UCSD-AML1 (cell line): ENCODE results near the gene GZF1.
"Not testable (repeated sequence)": the region's sequence is repeated elsewhere in the genome, so short reads cannot be mapped to it uniquely, and the experiment has no call there.

ENCODE experiments used
- DNase-seq: peaks from one replicate; lab custom pipeline; 2025; ENCODE audit not compliant: unreplicated experiment; lab: John Stamatoyannopoulos, UW

The GZF1 gene

DNA sequence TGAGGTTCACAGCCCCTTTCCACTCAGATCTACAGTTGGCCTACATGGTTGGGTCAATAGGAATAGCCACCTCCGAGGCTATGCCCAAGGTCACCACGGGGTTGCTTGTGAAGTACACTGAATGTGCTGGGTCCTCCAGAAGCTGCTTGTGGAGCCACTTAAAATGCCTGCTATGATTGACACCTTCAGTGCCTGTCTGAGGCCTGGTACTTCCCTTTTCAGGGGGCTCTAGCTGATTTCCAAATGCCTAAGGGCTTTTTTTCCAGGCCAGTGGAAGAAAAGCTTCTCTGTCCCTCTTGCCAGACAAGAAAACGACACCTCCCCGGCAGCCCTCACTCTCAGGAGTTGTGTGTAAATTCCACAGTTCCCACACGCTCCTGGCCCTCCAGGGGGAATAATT, 17.6 kb upstream of the GZF1 start:
- no peak for DNase-seq

DNA sequence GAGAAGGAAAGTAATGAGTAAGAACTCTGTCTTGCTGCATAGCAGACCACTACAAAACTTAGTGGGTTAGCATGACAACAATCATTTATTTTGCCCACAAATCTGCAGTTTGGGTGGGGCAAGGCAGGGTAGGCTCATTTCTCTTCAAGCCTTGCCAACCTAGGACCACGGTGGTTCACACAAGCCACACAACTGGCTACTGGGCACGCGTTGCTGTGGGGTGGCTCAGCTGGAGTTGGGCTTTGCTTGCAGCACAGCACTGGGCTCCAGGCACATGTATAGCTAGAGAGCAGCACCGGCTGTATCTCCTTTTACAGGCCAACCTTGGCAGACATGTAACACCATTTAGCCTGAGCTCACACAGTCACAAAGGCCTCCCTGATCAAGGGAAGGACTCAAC, 16.0 kb upstream of the GZF1 start:
- DNase-seq, result no peak

DNA sequence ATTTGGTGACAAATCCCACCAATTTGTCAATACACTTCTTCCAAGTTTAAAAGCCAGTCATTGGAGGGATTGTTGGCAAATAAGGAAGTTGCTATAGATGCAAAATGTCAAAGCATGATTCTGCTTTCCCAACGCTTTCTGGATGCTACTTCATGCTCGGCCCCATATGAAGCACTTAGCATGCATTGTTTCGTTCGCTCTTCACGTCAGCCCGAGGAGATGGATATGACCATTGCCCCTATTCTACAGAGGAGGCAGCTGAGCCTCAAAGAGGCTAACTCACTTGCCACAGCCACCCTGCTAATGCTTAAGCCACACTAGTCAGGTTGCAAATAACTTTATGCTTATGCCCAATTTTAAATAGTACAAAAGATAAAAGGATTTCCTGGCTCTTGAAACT, 14.2 kb upstream of the GZF1 start:
- DNase-seq, result no peak

DNA sequence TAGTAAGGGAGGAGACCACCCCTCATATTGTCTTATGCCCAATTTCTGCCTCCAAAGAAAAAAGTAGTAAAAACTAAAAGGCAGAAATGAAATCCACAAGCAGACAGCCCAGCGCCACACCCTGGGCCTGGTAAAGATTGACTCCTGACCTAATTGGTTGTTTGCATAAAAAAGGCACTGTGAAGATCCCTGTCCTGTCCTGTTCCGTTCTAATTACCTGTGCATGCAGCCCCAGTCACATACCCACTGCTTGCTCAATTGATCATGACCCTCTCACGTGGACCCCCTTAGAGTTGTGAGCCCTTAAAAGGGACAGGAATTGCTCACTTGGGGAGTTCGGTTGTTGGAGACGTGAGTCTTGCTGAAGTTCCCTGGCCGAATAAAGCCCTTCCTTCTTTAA, 13.5 kb upstream of the GZF1 start:
- not testable (repeated sequence) for DNase-seq

DNA sequence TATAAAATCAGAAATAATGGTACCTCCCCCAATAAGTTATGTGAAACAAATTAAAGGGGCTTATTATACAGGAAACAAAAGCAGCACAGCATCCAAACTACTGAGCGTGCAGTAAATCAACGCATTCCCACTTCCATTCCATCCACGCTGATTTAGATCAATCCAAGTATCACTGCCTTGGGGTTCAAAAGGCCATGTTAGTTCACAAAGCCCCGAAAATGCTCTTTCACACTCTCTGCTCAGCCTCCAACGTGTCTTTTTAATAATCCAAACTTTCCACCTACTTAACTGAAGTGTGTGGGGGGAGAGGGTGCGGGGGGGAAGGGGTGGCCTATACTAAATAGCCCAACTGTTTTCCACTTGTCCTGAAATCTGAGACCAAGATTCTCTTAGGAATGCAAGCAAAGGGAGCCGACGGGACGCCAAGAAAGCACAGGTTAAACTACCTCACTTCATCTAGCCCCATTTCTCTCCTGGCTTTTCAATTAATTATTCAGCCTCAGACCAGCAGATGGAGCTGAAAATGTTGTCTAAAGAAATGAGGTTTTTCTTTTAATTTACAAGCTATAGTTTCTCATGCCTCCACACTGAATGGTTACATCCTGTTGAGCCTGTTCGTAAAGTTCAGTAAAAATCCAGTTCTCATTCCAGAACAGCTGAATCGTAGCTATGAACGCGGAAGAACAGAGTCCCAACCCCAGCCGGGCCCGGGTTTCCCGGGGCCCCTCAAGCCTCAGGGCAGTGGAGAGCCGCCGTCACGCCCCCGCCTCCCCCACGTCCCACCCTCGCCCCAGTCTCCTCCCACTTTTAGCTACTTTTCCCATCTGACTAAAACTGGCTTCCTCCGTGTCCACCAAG, 12.4 kb upstream of the GZF1 start:
- DNase-seq, result peak; percentile 92

DNA sequence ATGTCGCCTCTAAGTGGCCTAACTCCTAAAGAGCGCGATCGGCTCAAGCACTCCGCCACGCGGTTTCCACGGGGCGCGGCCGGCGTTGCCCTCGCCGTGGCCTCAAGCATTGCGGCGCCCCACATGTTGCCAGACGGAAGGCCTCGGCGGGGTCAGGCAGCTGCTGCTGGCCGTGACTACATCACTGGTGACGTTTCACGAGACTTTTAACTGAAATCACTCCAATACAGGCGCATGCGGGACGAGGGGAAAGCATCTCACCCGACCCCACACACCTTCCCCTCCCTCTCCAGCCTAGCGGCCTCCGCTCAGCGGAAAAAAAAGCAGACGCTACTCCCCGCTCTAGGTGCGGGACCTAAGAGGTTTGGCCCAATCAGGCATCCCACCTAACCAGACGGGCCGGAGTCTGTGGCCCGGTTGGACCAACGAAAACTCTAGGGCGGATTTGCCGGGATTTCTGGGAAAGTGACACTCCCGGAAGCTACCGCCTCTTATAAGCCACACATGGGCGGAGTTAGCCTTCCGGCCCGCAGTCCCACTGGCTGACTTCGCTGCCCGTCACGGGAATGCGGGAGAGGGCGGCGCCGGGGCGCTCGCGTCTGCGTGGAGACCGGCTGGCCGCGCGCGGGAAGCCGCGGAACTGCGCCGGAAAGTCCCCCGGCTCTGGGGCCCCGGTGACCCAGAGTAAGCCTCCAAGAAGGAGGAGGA, 11.6 kb upstream of the GZF1 start, which contains the start of gene NXT1:
Gene NXT1 (plus strand): TSS at position 596 of the 708 bp plus-strand sequence. CDS start 3,251 bp downstream, outside the sequence.
- peak; percentile 97 for DNase-seq

DNA sequence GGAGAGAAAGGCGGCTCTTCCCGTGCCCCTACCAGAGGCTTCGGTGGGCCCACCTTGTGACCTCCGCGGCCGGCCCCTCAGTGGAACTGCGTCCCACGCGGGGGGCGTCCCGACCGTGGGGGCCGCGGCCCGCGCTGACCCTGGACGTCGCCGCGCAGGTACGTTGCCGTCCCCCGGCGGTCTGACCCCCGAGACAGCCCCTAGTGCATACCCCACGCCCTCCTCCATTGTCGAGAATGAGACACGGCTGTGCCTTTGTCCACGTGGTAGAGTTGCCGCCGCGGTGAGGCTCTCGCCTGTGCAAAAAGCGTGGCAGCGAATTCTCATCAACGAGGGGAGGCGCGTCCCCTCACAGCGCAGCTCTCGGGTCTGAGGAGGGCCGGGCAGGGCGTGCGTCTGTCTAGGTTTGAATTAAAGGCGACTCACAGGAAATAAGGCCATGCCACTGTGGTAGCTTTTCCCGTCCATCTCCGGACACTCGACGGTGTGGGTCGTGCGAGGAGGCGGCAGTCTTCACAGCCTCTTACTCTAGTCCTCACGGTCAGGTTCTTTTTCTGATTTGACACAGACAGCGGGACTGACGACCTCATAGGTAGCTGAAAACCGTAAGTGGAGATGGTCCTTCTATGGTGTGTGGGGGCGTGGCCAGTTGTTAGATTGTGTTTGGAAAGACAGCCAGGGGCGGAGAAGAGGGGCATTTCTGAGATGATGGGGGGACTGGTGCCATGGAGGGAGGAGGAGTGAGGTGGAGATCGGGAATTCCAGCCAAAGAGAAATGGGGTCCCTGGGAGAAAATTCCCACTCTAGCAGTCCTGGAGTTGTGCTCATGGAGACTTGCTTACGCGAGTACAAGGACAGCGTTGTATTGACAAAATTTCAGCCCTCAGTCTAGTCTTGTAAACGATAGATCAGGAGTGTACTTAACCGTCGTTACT, 10.8 kb upstream of the GZF1 start:
- DNase-seq, result peak; percentile 61

DNA sequence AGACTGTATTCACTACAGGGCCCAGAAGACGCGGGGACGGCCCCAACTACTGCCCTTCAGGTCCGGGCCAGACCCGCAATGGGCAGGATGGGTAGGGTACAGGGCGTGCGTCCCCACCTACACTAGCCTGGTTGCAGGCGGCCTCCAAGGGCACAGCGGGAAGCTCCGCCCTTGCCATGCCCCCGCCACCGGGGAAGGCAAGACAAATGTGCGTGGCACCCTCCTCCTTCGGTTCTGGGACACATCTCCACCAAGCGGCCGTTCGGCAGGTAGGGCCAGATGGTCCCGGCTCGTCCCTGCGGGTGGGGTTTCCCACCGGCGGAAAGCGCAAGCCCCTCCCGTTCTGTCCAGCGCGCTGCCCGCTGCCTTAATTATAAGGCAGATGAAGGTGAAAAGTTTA, 5.8 kb upstream of the GZF1 start:
- no peak for DNase-seq

DNA sequence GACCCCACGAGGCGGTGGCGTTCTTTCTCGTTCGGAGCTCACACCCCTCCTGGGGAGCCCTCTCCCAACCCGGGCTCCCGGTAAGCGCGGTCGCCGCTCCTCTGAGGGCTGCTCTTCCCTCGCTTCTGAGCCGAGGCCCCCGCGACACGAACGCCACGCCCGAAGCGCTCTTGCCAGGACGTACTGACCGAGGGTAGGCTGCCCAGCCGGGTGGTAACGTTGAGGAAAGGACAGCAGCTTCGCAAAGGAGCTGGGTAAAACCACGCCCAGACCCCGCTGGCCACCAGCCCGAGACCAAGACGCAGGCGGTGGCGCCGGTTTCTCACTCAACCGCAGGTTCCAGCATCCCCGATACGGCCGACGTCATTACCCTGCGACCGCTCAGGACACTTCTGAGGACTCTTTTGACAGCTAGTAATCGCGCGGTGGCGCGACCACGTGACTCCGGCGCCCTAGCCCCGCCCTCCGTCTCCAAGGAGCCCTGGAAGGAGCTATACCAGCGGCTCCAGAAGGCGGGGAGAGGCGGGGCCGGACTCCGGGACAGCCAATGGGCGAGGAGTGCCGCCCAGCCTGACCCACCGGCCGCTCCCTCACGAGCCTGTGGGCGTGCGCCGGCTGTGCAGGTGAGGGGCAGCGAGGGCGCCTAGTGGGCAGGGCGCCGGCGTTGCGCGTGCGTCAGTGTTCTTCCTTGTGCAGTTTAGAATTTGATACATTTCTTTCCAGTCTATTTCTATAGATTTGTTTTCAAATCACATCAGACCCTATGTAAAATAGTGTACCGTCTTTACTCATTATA, 4.0 kb upstream of the GZF1 start:
- peak; percentile 100 for DNase-seq

DNA sequence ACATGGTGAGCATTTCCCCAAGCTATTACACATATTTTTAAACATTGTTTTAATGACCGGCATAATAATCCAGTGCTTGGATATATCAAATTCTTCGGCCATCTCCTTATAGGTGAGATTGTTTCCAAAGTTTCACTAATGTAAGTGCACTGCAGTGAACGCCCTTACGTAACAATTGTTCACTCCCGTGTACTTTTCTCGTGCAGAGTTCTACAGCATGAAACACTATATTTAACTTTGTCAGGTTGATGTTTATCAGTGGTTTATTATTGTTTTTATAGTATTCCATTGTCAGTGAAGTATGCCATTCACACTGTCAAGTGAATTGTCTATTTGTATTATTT, 3.4 kb upstream of the GZF1 start:
- no peak for DNase-seq

DNA sequence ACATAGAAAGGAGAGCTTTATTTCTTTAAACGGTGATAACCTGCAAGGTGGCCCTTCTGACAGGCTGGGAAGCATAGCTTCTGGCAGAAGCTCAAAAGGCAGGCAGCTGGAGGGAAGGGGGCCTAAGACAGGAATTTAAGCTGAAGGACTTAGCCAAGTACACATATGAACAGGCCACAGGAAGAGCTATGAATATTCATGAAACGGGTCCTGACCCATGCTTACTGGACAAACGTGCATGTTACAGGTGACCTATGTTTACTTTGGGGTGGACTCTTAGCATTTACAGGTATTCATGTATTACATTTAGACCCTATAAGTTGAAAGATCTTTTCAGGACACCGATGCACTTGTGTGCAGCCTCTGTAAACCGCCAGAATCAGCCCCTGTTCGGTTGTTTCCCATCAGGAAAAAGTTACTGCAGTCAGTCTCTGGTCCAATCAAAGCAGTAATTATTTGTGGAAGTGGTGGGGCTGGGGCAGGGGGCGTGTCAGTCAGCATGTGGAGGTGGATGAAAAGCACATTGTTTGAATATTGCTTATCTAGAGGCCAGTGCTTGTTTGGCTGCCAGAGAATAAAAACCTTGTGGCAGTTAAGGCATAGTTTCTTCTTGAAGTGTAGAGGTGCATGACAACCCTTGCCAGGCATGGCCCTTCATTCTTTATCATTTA, 2.9 kb upstream of the GZF1 start:
- DNase-seq, result no peak

DNA sequence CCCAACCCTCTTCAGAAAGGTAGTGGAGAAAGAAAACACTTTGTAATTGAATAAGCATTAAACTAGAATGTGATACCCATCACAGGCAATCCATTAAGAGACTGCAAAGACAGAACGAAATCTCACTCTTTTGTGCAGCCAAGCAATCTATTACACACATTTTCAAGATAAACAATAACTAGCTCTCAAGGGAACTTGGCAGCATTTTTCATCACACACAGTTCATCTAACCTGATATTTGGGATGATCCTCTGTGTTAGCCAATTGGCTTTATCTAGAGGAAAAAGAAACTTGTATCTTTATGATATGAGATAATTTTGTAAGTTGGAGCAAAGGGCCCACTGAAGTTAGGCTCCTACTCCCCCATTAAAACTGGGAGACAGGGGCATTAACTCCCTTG, 1.5 kb upstream of the GZF1 start:
- no peak for DNase-seq

DNA sequence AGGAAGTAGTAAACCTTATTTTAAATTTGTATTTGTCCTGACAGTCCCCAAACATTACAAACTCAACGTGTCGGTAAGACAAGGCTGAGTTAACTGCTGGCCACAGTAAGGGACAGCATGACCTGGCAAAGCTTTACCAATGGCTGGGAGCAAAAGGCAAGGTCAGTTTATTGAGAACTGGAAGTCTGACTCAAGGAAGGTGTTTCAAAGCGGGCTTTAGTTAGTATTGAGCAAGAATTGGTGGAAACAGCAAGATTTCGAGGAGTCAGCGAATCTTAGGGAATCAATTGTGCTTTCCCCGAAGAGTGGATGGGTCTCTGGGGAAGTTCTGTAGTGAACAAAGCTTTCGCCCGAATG, 885 bp upstream of the GZF1 start:
- DNase-seq, result no peak

DNA sequence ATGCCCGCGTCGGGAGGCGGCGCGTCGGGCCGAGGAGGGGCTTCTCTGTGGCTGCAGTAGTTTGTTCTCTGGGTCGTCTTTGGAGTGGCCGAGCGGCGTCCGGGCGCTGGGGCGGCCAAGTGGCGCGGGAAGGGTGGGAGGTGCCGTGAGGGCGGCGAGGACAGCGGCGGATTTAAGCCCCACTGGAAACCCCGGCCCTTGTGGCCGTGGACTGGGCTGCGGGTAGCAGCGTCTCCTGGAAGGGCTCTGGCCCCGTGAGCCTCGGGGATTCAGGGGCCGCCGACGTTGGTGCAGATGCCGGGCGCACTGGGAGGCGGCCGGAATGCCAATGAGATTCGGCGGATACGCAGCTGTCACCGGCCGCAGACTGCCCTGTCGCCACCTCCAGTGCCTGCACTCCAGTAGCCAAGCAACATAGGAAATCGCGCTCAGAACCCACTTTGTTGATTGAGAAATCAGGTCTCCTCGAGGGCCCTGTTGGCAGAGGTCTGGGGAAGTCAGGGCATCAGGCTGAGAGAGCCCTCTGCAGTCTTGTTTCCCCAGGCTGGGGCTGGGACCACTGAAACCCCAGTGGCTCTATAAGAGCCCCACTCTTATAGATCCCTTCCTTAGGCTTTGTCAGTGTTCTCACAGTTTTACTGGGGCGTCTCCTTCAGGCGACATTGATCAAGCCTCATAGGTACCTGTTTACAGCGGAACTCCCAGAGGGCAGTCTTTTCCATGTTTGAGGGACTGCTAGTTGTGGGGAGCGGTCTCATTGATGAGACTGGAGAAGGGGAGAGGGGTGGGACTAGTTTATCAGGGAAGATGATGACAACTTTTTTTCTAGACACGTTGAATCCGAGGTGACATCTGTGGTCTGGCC, 642 bp downstream of the GZF1 start:
- peak; percentile 70 for DNase-seq

DNA sequence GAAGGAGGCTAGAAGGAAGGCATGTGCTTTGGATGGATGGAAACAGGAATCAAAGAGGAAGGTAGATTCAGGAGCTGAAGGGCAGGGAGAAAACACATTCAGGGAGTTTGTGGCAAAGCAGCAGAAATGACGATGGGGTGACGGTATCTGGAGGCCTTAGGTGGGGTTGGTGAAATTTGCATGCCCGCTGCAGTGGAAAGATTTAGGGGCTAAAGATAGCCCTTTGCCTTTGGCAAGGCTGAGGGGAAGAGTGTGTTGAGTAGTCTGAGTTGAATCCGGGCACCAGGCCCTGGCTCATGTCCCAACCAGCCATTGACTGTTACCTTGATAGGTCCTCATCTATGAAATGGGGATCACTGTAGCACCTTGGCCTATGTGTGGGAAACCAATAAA, 1.3 kb downstream of the GZF1 start:
- no peak for DNase-seq

DNA sequence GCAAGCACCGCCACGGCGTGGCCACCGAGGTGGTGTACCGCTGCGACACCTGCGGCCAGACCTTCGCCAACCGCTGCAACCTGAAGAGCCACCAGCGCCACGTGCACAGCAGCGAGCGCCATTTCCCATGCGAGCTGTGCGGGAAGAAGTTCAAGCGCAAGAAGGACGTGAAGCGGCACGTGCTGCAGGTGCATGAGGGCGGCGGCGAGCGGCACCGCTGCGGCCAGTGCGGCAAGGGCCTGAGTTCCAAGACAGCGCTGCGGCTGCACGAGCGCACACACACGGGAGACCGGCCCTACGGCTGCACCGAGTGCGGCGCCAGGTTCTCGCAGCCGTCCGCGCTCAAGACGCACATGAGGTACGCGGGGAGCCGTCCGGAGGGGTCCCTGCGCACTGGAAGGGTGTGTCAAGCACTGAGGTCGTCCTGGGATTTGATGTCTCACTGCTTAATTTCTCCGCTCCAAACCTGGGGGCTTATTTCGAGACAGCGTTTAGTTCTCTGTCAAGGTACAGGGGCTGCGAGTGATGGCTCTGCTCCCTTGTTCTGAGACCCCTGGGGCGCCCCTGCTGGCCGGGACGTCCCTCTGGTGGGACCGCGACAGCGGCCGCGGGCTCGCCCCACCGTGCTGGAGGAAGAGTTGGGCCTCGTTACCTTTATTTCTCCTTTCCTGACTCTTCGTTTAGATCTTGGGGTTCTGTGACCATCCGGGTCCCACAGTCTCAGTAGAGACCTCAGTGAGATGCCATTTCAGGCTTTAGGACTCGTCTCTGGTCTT, 3.6 kb downstream of the GZF1 start:
- no peak for DNase-seq

DNA sequence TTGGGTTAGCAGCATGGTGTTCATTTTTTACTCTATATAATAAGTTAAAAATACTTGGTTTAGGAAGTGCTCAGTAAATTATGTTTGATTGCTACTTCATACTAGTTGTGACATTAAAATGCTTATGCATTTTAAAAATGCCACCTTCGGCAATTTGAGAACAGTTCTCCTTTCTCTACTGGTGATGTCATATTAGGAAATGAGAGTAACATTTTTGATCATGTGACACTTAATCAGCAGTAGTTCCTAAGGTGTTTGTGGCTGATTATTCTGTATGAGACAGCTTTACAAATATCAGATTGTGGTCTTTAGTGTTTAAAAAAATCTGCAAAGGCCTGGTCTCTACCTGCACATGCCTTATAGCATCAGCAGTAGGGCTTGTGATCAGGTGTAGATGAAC, 4.4 kb downstream of the GZF1 start:
- DNase-seq, result no peak

DNA sequence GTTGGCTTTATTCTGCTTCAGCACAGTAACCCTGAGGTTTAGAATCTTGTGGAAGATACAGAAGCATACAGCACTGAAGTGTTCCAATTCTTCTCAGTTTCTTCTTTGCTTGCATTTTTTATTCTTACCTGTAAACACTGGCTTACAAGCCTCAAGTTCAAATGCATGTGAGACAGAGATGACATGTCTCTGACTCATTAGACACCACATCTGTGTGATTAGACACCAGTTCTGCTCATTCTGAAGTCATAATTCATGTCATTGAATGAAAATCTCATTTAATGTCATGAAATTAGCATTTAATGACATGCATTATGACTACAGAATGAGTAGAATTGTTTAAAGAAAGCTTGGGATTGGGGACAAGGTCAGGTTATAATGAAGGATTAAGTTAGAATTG, 5.8 kb downstream of the GZF1 start:
- DNase-seq, result no peak
